GM21515 (cell line): ENCODE results near the gene CASZ1.

Experiments
- ATAC-seq: cut with Tn5 transposase; IDR thresholded peaks from one replicate; pipeline ENCODE4 v1.9.1; 2021; ENCODE audit not compliant: unreplicated experiment

The CASZ1 gene

DNA sequence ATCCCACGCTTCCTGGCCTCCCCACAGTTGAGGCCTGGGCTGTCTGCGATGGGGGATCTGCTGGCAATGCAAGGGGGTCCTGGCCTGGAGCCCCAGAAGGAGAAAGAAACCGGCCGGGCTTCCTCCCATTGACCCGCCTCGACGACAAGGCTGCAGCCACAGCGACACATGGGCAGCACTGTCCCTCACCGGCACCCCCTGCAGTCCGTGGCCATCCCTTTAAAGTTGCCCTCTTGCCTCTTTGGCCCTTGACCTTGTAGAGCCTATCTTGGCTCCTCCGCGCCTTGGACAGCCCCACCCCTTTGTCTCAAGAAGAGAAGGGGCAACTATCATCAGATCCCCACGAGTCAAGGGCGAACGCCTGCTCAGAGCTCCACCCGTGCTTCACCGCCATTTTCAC, 106.0 kb downstream of the CASZ1 start:
- no peak for ATAC-seq

- no peak for ATAC-seq
Observed at GRCh38 chr1:10688409-10688786, 108.0 kb downstream of the CASZ1 start.

DNA sequence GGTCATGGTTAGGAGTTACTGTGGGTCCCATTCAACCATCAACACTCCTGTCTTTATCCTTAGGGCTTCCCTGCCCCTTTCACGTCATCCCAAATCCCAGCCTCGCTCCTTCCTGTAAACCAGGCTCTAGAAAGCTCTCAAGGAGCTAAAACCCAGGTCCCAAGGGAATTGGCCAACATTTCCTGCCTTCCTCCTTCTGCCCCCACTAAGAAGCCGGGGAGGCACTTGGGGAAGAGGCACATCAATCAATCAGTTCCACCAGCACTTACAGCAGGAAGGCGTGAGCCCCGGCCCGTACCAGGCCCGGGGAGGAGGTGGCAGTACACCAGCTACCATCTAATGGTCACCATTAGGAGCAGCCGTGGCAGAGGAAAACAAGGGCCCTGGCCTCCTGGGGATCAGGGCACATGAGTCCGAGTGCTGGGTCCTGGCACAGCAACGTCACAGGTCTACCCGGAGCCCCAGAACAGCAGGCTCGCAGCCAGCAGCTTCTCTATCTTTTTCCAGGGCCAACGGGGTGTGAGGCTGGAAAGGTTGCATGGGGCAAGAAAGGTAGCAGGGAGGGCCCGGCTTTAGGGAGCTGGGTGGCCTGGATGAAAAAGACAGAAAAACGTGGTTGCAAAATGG, 108.6 kb downstream of the CASZ1 start:
- ATAC-seq = no peak

DNA sequence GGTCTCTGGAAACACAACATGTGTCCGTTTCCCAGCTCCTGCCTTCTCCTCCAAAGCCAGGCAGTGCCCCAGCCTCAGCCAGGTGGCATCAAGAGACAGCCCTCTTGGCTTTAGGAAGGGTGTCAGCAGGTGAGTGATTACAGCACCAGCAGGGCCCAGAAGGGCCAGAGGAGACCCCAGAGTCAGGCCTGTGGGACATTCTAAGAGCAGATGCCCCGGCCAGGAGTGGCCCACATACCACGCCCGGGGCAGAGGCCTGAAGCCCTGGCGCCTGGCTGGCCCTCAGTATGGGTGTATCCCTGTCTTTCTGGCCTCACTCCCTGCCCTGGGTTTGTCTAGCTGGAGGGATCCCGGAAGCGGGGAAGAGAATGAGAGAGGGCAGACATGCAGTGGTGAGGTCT, 109.2 kb downstream of the CASZ1 start:
- no peak for ATAC-seq

- ATAC-seq = no peak
Observed at GRCh38 chr1:10686404-10687040, 109.9 kb downstream of the CASZ1 start.

DNA sequence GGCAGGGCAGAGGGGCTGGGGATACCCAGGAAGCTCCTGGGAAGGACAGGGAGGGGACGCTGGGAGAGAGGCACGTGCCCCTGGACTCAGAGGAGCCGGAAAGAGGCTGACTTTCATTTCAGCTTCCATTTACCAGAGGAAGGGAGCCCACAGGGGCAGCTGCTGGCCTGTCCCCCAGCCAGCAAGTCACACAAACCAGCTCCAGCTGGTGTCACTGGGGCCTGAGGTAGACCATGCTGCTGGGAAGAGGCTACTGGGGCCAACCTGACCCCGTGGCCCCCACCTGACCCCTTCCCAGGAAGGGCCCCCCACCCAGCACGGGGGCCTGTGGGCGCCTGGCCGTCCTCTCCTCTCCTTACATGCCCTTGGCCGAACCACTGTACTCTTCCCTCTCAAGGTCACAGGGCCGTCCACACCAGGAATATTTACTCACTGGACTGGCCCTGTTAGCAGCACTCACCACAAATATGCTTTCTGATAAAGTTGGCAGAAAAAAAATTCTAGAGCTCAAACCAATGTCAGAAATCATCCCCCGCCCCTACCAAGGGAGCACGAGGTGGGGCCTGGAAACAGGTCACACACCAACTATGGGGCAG, 110.5 kb downstream of the CASZ1 start:
- no peak for ATAC-seq

DNA sequence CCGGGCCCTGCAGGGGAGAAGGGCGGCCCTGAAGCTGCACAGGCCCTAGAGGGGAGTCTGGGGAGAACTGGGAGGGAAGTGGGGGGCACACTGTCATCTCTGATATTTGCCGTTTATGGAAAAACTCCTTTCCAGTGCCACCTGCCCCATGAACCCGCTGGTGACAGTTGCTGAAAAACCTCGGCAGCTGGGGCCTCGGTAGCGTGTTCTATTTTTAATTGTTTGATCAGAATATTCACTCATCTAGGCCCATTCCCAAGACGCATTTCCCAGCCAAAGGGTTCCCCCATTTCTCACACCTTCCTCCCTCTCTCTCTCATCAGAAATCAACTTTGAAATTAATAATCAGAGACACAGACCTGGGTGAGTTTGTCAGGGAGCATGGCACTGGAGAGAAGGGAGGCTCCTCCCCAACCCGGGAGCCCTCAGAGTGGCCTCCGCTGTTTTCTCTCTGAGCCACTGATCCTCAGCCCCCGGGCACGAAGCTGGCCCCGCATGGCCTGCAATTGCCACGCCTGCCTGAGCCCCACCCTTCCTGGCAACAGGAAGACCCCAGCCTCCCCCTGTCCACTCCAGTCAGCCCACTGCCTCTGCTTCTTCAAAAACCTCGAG, 111.1 kb downstream of the CASZ1 start:
- no peak for ATAC-seq

GRCh38 chr1:10684221-10684620, 112.2 kb downstream of the CASZ1 start:
- ATAC-seq = no peak

DNA sequence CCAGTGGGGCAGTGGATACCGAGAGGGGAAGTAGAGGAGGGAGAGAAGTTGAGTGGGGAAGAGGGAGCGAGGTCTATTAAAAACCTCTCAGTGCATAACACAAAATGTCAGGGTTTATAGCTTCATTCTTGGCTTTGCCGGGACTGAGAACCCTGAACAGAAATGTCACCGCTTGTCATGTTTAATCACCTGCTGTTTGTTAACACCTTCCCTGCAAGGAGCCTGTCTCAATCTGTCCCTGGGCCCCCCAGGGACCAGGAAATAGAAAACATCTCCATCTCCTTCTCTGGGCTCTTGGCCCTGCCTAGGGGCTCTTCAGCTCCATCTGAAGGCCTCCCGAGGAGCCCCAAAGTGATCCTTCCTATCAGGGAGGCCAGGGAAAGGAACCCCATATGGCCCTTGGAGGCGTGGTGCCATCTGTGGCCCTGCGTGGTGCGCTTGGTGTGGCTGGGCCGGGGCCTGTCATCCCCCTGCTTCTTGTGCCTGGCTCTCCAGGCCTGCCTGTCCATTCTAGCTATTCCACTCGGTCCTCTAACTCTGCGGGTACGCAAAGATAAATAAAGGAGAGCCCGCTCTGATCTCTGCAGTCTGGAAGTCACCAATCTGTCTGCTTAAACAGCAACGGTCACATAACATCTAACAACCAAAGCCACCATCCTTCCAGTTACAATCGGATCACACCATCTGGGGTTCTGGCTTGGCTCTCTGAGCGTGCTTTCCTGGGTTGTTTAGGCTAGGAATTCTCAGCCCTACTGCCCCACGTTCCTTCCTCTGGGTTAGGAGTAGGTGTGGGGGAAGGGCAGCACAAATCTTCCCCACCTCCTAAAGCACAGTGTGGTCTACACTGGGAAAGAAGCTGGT, 113.8 kb downstream of the CASZ1 start:
- ATAC-seq = no peak

- no peak for ATAC-seq
Observed at GRCh38 chr1:10682108-10682445, 114.4 kb downstream of the CASZ1 start.

DNA sequence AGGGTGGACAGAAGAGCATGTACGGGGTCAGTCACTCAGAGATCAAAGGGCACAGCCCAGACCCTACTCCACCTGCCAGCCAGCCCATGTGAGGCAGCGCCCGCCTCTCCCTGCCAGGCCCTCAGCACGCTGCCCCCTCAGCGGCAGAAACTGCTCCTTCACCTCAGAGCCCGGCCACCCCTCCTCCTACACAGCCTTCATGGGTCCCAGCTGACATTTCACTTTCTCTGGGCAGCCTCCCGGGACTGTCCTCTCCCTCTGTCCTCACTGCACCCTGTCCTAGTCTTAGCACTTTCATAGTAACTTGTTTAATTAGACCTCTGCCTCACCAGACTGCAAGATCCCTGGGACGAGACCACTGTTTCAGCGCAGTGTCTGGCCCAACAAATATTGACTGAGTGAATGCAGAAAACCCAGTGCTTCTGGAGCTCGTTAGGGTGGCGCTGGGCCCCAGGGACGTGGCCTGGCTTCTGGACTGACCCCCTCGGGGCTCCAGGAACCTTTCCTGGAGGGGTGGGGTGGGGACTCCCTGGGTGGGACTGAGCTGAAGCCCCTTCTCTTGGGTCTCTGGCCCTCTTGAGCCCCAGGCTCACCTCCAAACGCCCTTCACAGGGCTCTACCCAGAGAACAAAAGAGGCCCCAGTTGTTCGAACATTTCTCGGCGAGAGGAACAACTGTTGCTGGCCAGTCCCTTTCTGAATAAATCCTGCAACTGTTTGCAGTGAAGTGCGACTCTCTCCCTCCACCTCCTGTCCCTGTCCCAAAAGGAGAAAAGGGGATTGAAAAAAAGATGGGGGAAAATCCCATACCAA, 114.9 kb downstream of the CASZ1 start:
- no peak for ATAC-seq

- no peak for ATAC-seq
Observed at GRCh38 chr1:10680487-10680886, 116.0 kb downstream of the CASZ1 start.

- ATAC-seq = no peak
Observed at GRCh38 chr1:10679496-10680220, 116.8 kb downstream of the CASZ1 start.

GRCh38 chr1:10678852-10679251, 117.6 kb downstream of the CASZ1 start:
- no peak for ATAC-seq

DNA sequence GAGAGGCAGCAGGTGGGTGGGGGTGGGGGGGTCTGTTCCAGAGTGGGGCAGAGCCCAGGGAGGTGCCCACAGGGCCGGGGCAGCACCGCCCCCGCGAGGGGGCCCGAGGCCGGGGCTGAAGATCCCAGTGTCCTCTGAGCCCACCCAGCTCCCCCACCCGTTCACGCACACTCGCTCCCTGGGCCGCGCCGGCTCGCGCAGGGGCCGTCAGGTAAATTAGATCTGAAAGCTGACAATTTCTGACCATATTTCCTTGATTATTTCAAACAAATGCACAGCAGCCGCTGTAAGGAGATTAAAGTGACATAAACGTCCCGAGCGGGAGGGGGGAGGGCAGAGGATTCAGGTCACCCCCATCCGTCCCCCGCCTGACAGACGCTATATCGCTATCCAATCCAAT, 118.0 kb downstream of the CASZ1 start:
- no peak for ATAC-seq

GRCh38 chr1:10677491-10678391, 118.7 kb downstream of the CASZ1 start:
- no peak for ATAC-seq

DNA sequence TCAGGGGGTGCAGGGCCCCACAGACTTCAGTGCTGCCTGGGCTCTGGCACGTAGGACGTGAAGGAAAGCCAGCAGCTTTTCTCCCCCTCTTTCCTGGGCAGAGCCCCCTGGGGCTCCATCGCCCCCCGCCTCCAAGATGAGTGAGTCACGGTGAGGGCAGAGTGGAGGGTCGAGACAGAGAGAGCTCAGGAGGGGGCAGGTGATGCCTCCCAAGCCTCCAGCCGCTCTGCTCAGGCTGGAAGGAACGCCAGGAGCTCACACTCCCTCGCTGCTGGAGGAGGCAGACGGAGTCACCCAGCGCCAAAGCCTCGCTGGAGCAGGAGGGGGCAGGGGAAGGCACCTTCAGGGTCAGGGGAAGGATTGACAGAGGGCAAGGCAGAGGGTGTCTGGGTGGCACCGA, 119.5 kb downstream of the CASZ1 start:
- ATAC-seq = no peak

DNA sequence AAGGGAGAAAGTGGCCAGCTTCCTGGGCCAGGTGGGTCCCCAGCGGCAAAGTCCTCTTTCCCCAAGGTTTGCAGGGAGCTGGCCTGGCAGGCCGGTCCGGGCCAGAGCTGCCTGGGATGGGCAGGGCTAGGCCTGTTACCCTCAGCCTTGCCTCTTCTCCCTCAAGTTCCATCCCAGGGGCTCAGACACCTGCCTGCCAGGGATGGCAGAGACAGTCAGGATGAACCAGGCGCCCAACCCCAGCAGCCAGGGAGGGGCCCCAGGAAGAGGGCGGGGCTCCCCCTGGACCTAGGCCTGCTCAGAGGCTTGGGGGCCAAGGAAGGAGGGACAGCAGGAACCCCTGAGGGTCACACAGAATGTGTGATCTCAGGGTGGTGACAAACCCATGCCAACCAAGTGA, 120.6 kb downstream of the CASZ1 start:
- no peak for ATAC-seq
